Retinal pigment epithelial cell (primary cell): ENCODE data around the gene PDCD1LG2.
A peak's percentile ranks its signal among the peaks of the same experiment; 100 is the strongest.

Experiments
- DNase-seq: peaks from one replicate; pipeline ENCODE4 v3.0.0-alpha.2; 2010; ENCODE audit warnings: low read depth
- H3K4me3 ChIP-seq: 2 replicates; pipeline ENCODE4 v1.5.1; 2011; ENCODE audit warnings: mild to moderate bottlenecking, low read length, control low read depth, moderate library complexity
- TF ChIP-seq, protein P1 (sequence below): conservative IDR thresholded peaks from 2 replicates; pipeline ENCODE4 v1.5.1; 2011; ENCODE audit warnings: low read depth, low read length, control low read depth, inconsistent platforms

Gene PDCD1LG2

DNA sequence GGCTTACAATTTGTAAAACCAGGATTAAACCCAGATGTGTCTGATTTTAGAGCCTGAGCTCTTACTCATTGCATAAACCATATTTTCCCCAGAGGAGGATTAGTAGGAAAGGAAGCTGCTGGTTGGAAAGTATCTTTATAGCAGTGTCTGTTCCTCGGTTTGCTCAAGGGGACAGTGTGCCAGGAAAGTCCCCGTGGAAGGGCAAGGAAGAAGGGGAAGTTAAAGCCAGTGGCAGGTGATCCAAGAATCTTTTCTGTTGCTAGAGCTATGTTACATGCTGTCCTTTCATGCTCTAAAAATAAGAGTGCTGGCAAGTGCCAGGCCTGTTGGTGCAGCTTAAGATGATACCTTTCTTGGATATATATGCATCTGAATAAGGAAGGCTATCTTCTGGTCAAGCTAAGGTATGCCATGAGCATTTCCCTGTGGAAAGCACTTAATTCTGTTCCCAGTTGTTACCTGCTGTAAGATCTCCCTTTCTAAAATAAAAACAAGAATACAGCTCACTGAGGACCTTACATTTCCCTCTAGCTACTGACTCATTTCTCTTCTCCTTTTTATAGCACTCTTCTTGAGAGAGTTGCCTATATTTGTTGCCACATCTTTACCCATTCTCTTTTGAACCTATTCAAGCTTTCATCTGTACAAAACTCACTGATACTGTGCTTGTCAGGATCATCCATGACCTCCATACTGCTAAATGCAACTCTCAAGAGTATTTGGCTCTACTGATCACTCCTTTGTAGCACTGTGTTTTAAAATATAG lies 8.0 kb downstream of the PDCD1LG2 start:
- no peak overlapping the region for H3K4me3 ChIP-seq
- DNase-seq, result no peak
- TF ChIP-seq, protein P1, sequence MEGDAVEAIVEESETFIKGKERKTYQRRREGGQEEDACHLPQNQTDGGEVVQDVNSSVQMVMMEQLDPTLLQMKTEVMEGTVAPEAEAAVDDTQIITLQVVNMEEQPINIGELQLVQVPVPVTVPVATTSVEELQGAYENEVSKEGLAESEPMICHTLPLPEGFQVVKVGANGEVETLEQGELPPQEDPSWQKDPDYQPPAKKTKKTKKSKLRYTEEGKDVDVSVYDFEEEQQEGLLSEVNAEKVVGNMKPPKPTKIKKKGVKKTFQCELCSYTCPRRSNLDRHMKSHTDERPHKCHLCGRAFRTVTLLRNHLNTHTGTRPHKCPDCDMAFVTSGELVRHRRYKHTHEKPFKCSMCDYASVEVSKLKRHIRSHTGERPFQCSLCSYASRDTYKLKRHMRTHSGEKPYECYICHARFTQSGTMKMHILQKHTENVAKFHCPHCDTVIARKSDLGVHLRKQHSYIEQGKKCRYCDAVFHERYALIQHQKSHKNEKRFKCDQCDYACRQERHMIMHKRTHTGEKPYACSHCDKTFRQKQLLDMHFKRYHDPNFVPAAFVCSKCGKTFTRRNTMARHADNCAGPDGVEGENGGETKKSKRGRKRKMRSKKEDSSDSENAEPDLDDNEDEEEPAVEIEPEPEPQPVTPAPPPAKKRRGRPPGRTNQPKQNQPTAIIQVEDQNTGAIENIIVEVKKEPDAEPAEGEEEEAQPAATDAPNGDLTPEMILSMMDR, result no peak

DNA sequence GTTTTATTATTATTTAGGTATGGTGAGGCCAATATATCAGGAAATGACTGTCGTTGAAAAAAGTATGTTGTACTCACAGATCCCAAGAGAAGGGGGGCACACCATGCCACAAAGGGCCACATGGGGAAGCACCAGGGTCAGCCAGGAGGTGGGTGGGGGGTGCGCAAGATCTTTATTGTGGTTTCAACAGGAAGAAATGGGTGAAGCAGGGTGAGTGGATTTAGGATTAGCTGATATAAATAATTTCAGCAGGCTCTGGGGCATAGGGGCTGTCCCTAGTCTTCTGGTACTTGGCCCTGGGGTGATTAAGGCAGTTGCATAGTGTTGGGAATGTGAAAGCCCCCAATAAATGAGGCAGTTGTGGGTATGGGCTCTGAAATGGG lies 8.6 kb downstream of the PDCD1LG2 start:
- no peak overlapping the region for H3K4me3 ChIP-seq
- DNase-seq, result no peak
- TF ChIP-seq, protein P1, result no peak

DNA sequence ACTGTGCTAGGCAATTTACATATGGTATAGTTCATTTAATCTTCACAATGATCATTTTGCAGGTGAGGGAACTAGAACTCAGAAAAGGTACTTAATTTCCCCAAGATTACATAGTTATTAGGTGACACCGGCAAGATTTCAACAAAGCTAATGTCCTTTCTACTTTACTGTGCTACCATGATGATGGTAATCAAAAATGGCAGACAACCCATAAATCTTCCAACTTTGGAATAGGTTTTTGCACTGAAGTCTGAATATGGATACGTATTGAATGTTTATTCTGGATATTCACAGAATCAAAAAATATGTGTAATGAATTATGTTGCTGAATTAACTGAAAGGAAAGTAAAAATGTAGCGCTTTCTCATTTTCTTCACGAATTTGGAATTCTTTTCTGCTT lies 13.8 kb downstream of the PDCD1LG2 start:
- no peak for DNase-seq
- no peak overlapping the region for H3K4me3 ChIP-seq
- TF ChIP-seq, protein P1, result no peak

DNA sequence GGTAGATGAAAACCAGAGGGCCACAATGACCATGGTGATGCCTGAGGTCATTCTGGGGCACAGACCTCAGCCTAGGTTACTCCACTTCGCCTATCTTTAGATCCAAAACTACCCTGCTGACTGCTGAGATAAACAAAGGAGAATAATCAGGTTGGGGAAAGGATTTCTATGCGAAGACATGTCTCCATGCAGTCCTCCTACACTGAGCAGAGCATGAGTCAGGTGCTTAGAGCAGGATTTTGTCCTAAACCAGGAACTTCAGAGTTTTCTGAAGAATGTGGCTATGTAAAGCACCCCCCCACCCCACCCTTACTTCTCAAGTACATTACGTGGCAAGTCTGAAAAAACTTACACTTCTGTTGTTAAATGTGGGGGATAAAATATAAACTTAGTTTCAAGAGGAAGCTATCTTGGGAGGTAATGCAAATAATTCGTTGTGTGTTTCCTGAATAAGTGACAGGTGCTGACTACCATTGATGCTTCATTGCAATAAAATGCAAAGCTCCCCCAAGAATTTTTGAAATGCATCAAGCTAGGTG lies 19.4 kb downstream of the PDCD1LG2 start:
- DNase-seq, result peak; percentile 65
- no peak overlapping the region for H3K4me3 ChIP-seq
- TF ChIP-seq, protein P1, result no peak

DNA sequence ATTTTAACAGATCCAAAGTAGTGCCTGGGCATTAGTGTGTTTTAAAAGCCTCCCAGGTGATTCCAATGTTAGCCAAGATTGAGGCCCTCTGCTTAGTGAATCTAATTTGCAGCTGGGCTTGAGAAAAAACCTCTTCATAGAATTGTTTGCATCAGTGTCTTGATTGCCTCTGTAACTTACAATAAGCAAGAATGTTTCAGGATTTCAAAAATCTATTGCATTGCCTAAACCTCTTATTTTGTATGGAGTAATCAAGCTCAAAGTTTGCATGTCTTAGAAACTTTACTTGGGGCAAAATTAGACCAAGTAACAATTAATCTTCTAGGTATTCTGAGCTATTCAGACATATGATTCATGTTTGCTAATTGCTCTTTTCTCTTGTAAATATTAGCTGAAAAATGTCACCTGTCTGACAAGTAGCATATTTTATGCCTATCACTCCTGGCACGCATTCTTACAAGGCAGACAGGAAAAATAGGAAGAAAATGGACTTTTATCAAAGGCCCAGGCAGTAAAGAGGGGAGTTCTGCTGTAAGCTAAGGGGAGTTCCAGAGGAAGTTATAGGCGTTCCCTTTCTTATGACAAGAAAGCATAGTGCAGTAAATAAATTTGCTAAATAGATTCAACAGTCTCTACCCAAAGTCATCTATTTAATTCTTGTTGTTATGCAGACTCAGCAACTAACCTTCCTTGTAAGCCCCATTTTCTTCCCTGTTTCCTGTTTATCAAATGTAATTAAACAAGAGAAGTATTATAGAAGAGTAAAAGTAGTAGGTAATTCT lies 21.0 kb downstream of the PDCD1LG2 start:
- H3K4me3 ChIP-seq, result no peak overlapping the region
- DNase-seq, result no peak
- TF ChIP-seq, protein P1, result no peak

DNA sequence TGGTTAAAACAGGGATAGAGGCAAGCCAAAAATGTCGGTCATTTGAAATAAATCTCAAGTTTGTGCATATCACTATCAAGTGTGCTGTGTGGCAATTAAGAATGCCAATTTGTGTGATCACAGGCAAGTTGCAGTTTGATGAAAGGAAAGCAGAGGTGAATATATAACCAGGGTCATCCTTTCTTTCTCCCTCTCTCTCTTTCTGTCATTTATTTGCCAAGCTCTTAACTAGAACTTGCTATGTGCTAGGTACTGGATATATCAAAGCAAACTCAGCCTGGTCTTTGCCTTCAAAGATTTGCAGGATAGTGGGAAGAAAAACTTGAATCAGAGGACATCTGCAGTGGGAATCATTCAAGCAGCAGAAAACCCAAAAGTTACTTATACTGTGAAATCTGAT lies 22.0 kb downstream of the PDCD1LG2 start:
- TF ChIP-seq, protein P1, result no peak
- no peak overlapping the region for H3K4me3 ChIP-seq
- no peak for DNase-seq
